NCI-H2081 (cell line): Measurements from ENCODE around the gene WWP2.

Source experiments
- DNase-seq, 2 experiments: peaks; one replicate each; lab custom pipeline; 2025; lab: John Stamatoyannopoulos, UW

Gene WWP2

DNA sequence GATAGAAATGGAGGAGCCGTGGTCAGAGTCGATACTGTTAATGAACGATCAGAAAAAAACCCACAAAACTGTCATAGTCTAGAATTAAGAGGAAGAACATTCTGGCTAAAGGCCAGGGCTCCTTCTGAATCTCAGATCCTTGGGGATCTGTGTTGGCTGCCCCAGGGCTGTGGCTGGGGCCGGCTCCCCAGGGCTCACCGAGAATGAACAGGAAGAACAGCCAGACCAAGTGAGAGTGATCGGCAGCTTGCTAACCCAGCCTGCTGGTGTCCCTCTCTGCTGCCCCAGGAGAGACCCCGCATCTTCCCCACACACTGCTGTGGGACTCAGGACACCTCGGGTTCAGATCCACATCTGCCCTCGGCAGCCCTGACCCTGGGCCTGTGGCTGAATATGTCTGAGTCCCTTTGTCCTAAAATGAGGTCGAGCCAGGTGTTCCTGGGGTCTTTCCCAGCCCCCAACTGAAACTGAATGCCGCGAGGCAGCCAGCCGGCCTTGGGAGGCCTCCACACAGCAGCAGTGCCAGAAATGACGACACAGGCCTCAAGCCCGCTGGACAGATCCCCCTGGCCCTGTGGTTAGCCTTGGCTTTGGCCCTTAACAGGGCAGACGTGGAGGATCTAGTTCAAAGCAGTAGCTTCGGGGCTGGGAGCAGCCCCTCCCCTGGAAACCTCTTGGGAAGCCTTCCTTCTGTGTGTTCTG, 165.1 kb downstream of the WWP2 start:
- DNase-seq, result no peak

GRCh38 chr16:69928856-69929400, 166.8 kb downstream of the WWP2 start:
- DNase-seq, result no peak

DNA sequence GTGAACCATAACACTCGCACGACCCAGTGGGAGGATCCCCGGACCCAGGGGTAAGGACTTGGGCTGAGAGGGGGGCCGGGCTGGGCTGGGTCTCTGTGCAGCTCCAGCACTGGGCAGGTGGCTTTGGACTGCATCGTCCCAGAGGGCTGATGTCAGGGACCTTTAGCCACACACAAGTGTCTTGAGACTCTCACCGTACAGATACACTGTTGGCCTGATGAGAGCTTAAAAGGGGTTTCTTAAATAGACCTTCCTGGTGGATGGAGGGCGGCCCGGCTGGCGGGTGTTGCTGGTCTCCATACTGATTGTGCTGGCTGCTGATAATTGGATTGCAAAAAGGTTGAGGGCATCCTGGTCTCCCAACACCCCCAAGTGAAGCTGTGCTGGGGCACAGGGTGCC, 167.3 kb downstream of the WWP2 start:
- DNase-seq, result no peak

- DNase-seq, result peak; percentile 23 to 24
Measured at GRCh38 chr16:69930117-69930776, 168.1 kb downstream of the WWP2 start.

GRCh38 chr16:69931631-69932030, 169.5 kb downstream of the WWP2 start:
- DNase-seq, result no peak

DNA sequence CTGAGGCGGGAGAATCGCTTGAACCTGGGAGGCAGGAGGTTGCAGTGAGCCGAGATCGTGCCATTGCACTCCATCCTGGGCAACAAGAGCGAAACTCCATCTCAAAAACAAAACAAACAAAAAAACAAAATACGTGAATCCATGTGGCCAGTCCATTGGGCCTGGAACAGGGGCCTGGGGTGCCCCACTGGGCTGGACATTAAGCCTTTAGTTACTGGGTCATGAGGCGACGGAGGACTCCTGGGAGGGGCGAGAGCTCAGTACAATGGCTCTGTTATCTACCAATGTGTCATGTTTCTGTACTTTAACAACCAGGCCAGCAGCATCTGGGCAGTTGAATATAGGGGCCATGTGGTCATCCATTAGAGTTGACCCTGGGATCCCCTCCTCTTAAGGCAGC, 170.1 kb downstream of the WWP2 start:
- DNase-seq, result no peak

- DNase-seq, result no peak
Measured at GRCh38 chr16:69932691-69933392, 170.7 kb downstream of the WWP2 start.

DNA sequence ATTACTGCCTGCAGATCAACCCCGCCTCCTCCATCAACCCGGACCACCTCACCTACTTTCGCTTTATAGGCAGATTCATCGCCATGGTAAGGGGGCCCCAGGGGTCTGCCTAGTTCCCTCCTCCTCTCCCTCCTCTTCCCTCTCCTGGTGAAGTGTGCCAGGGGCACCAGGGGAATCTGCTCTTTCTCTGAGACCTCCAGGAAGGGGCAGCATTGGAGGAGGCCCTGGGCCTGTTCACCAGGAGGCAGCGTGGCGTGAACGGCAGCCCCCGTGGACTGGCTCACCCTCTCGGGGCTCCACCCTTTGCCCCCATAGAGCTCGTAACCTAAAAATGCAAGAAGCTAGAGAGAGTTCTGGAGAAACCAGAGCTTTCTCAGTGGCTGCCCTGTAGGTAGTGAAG, 171.9 kb downstream of the WWP2 start:
- peak in 1 of 2 experiments; percentile 6 for DNase-seq

- no peak for DNase-seq
Measured at GRCh38 chr16:69934751-69935150, 172.6 kb downstream of the WWP2 start.

GRCh38 chr16:69935278-69935711, 173.2 kb downstream of the WWP2 start:
- no peak for DNase-seq

DNA sequence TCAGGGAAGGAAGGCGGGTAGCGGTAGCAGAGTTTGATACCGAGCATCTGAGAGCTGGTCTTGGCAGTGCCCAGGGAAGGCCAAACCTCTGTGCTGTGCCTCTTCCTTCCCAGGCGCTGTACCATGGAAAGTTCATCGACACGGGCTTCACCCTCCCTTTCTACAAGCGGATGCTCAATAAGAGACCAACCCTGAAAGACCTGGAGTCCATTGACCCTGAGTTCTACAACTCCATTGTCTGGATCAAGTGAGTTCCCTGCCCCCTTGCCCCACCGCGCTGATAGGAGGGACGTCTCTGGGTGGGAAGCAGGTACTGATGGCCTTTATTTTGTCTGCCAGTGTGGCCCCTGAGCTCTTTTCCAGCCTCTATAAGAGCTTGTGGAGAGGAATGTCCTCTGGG, 173.6 kb downstream of the WWP2 start:
- no peak for DNase-seq

GRCh38 chr16:69936252-69936651, 174.1 kb downstream of the WWP2 start:
- no peak for DNase-seq

- DNase-seq, result no peak
Measured at GRCh38 chr16:69936751-69937211, 174.6 kb downstream of the WWP2 start.

DNA sequence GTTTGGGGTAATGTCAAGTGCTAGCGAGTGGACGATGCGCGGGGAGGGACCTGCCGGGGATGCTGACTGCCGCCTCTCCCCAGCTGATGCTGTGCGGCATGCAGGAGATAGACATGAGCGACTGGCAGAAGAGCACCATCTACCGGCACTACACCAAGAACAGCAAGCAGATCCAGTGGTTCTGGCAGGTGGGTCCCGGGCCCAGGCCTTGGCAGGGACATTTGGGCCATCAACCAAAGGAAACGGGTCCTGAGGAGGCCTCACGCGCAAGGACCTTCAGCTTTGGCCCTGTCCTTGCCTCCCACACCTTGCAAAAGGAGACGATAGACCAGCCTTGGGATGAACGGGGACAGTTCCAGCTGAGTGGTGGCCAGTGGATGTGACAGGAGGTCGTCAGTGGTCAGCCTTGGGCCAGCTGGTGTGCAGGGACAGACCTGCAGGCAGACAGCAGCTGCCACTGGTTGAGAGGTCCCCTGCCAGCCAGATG, 175.4 kb downstream of the WWP2 start:
- DNase-seq, result no peak

GRCh38 chr16:69938981-69939820, 177.1 kb downstream of the WWP2 start:
- no peak for DNase-seq

DNA sequence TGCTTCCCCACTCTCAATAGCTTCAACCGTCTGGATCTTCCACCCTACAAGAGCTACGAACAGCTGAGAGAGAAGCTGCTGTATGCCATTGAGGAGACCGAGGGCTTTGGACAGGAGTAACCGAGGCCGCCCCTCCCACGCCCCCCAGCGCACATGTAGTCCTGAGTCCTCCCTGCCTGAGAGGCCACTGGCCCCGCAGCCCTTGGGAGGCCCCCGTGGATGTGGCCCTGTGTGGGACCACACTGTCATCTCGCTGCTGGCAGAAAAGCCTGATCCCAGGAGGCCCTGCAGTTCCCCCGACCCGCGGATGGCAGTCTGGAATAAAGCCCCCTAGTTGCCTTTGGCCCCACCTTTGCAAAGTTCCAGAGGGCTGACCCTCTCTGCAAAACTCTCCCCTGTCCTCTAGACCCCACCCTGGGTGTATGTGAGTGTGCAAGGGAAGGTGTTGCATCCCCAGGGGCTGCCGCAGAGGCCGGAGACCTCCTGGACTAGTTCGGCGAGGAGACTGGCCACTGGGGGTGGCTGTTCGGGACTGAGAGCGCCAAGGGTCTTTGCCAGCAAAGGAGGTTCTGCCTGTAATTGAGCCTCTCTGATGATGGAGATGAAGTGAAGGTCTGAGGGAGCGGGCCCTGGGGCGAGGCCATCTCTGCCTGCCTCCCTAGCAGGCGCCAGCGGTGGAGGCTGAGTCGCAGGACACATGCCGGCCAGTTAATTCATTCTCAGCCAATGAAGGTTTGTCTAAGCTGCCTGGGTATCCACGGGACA, 177.9 kb downstream of the WWP2 start:
- no peak for DNase-seq

DNA sequence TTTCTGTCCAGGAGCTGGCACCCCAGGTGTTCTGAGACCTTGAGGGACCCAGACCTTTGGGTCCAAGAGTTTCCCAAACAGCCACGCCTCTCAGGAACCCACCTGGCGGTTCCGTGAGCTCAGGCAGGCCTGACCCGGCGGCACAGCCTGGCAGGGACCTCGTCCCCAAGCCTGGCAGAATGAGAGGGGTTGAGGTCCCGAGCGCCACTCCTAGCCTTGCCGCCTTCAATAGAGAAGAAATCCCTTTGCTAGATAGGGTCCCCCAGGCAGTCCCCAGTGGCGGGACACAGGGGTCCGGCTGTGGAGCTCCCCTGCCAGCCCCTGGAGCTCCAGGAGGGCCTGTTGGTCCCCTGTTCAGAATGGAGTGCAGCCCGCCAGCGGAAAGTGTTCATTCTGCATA, 178.5 kb downstream of the WWP2 start:
- no peak for DNase-seq

GRCh38 chr16:69941251-69942098, 179.3 kb downstream of the WWP2 start:
- DNase-seq, result no peak

DNA sequence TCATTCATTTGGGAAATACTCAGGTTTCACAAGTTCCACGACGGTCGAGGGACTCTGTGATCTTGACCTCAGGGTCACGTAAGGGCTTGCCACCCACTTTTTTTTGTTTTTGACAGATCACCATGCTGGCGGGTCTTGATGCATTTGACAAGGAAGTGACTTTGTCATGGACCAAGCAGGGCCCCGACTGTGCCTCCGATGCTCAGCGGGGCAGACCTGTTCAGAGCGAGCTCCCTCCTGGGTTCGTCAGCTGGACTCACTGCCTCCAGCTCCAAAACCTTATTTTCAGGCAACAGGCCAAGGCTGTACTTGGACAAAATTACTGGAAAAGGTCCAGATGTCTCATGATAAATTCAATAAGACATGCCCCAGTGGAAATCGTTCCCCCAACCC, 180.0 kb downstream of the WWP2 start:
- no peak for DNase-seq

- DNase-seq, result no peak
Measured at GRCh38 chr16:69942627-69943170, 180.6 kb downstream of the WWP2 start.
